ENCODE results near the gene RUNX1.

RUNX1 gene

GRCh38 chr21:34878940-34879339, 170.2 kb downstream of the RUNX1 start:
- H3K27ac ChIP-seq = no peak overlapping the region
- no peak for TF ChIP-seq CTCF (conservative IDR thresholded peaks at IDR 0.05)
- TF ChIP-seq ZFX (IDR thresholded peaks at IDR 0.05) = no peak

GRCh38 chr21:34878501-34878900, 170.6 kb downstream of the RUNX1 start:
- TF ChIP-seq CTCF (conservative IDR thresholded peaks at IDR 0.05) (no peak), ZFX (IDR thresholded peaks at IDR 0.05) (no peak)

GRCh38 chr21:34877485-34878128, 171.5 kb downstream of the RUNX1 start:
- H3K27ac ChIP-seq = peak overlapping the region; percentile 36; the same call in 1 of the 2 replicates
- TF ChIP-seq ZFX (IDR thresholded peaks at IDR 0.05) = no peak
- TF ChIP-seq CTCF (conservative IDR thresholded peaks at IDR 0.05) = no peak

More at GRCh38 chr21:34878501-34878900, 170.6 kb downstream of the RUNX1 start:
- no peak overlapping the region for H3K27ac ChIP-seq

- no peak for TF ChIP-seq ZFX (IDR thresholded peaks at IDR 0.05)
- no peak overlapping the region for H3K27ac ChIP-seq
Observed at GRCh38 chr21:34875830-34876229, 173.3 kb downstream of the RUNX1 start.

- TF ChIP-seq ZFX (IDR thresholded peaks at IDR 0.05) = no peak
- TF ChIP-seq CTCF (conservative IDR thresholded peaks at IDR 0.05) = no peak
- no peak overlapping the region for H3K27ac ChIP-seq
Observed at GRCh38 chr21:34874684-34875513, 174.2 kb downstream of the RUNX1 start.

- no peak overlapping the region for H3K27ac ChIP-seq
- TF ChIP-seq CTCF (conservative IDR thresholded peaks at IDR 0.05) (no peak), ZFX (IDR thresholded peaks at IDR 0.05) (no peak)
Observed at GRCh38 chr21:34871026-34871908, 177.8 kb downstream of the RUNX1 start.

GRCh38 chr21:34870246-34870645, 178.9 kb downstream of the RUNX1 start:
- H3K27ac ChIP-seq = no peak overlapping the region
- TF ChIP-seq CTCF (conservative IDR thresholded peaks at IDR 0.05) (no peak), ZFX (IDR thresholded peaks at IDR 0.05) (no peak)

All from C4-2B (cell line).